ENCODE results near the gene POU2F1. TPM values are rescaled to one million over a fixed set of nuclear protein-coding genes. Genes with fewer than 3 reads are reported as not detected.

Gene POU2F1
- total RNA-seq, 1 experiment from 2014 or later: 11.6 TPM

GRCh38 chr1:167280912-167281311 lies 60.2 kb downstream of the POU2F1 start:
- DNase-seq (ENCODE audit: unreplicated experiment): no peak
- no peaks in the 10 kb centered on the region for H3K36me3 Mint-ChIP-seq (ENCODE audit: insufficient read depth, unreplicated experiment)
- intact Hi-C loops (cut with micrococcal nuclease): no loop called here
- peaks cover 5% of the 10 kb centered on the region for H3K4me1 Mint-ChIP-seq (ENCODE audit: insufficient read depth, unreplicated experiment)
- BruUV-seq (replicated peaks): no TSS peak
- no peak for TF ChIP-seq CTCF (IDR thresholded peaks at IDR 0.05; ENCODE audit: unreplicated experiment)
- no peak overlapping the region for H3K4me3 Mint-ChIP-seq (ENCODE audit: unreplicated experiment)
- peaks cover 7% of the 10 kb centered on the region for H3K9me3 Mint-ChIP-seq (ENCODE audit: unreplicated experiment)
- H3K27me3 Mint-ChIP-seq (ENCODE audit: insufficient read depth, unreplicated experiment): no peaks in the 10 kb centered on the region
- POLR2A ChIA-PET: interaction anchor here (0.6 to 2.6 kb wide), 4 partner anchors 10 to 272 kb away, joined by 3 to 11 read pairs (median 4); no protein-coding TSS in a partner anchor
- CTCF ChIA-PET: interaction anchor here (0.9 to 4.9 kb wide), 5 partner anchors 13 to 260 kb away, joined by 4 to 32 read pairs (median 5); no protein-coding TSS in a partner anchor
- no peak overlapping the region for H3K27ac Mint-ChIP-seq (ENCODE audit: low read depth, unreplicated experiment)

- Mint-ChIP-seq H3K36me3 (ENCODE audit: insufficient read depth, unreplicated experiment) (no peaks in the 10 kb centered on the region), H3K9me3 (ENCODE audit: unreplicated experiment) (peaks cover 7% of the 10 kb centered on the region), H3K4me3 (ENCODE audit: unreplicated experiment) (no peak overlapping the region), H3K4me1 (ENCODE audit: insufficient read depth, unreplicated experiment) (peaks cover 13% of the 10 kb centered on the region), H3K27ac (ENCODE audit: low read depth, unreplicated experiment) (no peak overlapping the region), H3K27me3 (ENCODE audit: insufficient read depth, unreplicated experiment) (no peaks in the 10 kb centered on the region)
- no TSS peak for BruUV-seq (replicated peaks)
- intact Hi-C loops (cut with micrococcal nuclease): no loop called here
- TF ChIP-seq CTCF (IDR thresholded peaks at IDR 0.05; ENCODE audit: unreplicated experiment): no peak
- ChIA-PET CTCF (interaction anchor here (0.6 to 1.7 kb wide), 6 partner anchors 11 to 252 kb away, joined by 3 to 5 read pairs (median 3); no protein-coding TSS in a partner anchor), POLR2A (interaction anchor here (0.7 to 2.6 kb wide), 3 partner anchors 9 to 206 kb away, joined by 3 to 7 read pairs (median 3); no protein-coding TSS in a partner anchor)
- no peak for DNase-seq (ENCODE audit: unreplicated experiment)
Measured at GRCh38 chr1:167288390-167289074, 67.8 kb downstream of the POU2F1 start.

GRCh38 chr1:167289075-167289442 lies 68.4 kb downstream of the POU2F1 start:
- no peak for DNase-seq (ENCODE audit: unreplicated experiment)
- H3K9me3 Mint-ChIP-seq (ENCODE audit: unreplicated experiment): peaks cover 7% of the 10 kb centered on the region
- ChIA-PET CTCF (interaction anchor here (0.6 to 1.7 kb wide), 4 partner anchors 12 to 252 kb away, joined by 3 to 4 read pairs (median 3); no protein-coding TSS in a partner anchor), POLR2A (interaction anchor here (0.7 to 2.6 kb wide), 4 partner anchors 8 to 206 kb away, joined by 3 to 7 read pairs (median 3); no protein-coding TSS in a partner anchor)
- no peak for TF ChIP-seq CTCF (IDR thresholded peaks at IDR 0.05; ENCODE audit: unreplicated experiment)
- no TSS peak for BruUV-seq (replicated peaks)
- no peak overlapping the region for H3K27ac Mint-ChIP-seq (ENCODE audit: low read depth, unreplicated experiment)
- H3K36me3 Mint-ChIP-seq (ENCODE audit: insufficient read depth, unreplicated experiment): no peaks in the 10 kb centered on the region
- peaks cover 13% of the 10 kb centered on the region for H3K4me1 Mint-ChIP-seq (ENCODE audit: insufficient read depth, unreplicated experiment)
- no peaks in the 10 kb centered on the region for H3K27me3 Mint-ChIP-seq (ENCODE audit: insufficient read depth, unreplicated experiment)
- no peak overlapping the region for H3K4me3 Mint-ChIP-seq (ENCODE audit: unreplicated experiment)
- intact Hi-C loops (cut with micrococcal nuclease): no loop called here

GRCh38 chr1:167289966-167290365 lies 69.3 kb downstream of the POU2F1 start:
- CTCF ChIA-PET: no interaction called here
- Mint-ChIP-seq H3K27ac (ENCODE audit: low read depth, unreplicated experiment) (no peak overlapping the region), H3K36me3 (ENCODE audit: insufficient read depth, unreplicated experiment) (no peaks in the 10 kb centered on the region), H3K27me3 (ENCODE audit: insufficient read depth, unreplicated experiment) (no peaks in the 10 kb centered on the region), H3K4me3 (ENCODE audit: unreplicated experiment) (no peak overlapping the region), H3K4me1 (ENCODE audit: insufficient read depth, unreplicated experiment) (peaks cover 13% of the 10 kb centered on the region), H3K9me3 (ENCODE audit: unreplicated experiment) (peaks cover 7% of the 10 kb centered on the region)
- no peak for TF ChIP-seq CTCF (IDR thresholded peaks at IDR 0.05; ENCODE audit: unreplicated experiment)
- BruUV-seq (replicated peaks): no TSS peak
- intact Hi-C loops (cut with micrococcal nuclease): no loop called here
- no peak for DNase-seq (ENCODE audit: unreplicated experiment)
- POLR2A ChIA-PET: interaction anchor here (0.7 to 1.5 kb wide), 3 partner anchors 9 to 391 kb away, joined by 3 to 5 read pairs (median 3); no protein-coding TSS in a partner anchor
